GM12864 (cell line): Measurements from ENCODE around the gene COL8A1.

Source experiments
- DNase-seq: peaks from one replicate; pipeline ENCODE4 v3.0.0-alpha.2; 2011; ENCODE audit warnings: low read depth
- H3K4me3 ChIP-seq: 2 replicates; pipeline ENCODE4 v1.5.1; 2011; ENCODE audit warnings: mild to moderate bottlenecking, low read depth, low read length, control low read depth
- CTCF ChIP-seq: IDR thresholded peaks from 2 replicates; pipeline ENCODE4 v1.5.1; 2011; ENCODE audit warnings: low read depth, mild to moderate bottlenecking, moderate library complexity, low read length, control low read depth, inconsistent platforms; ENCODE audit errors: missing control alignments

COL8A1 gene

GRCh38 chr3:99627062-99627826 is 11.2 kb upstream of the COL8A1 start:
- no peak overlapping the region for H3K4me3 ChIP-seq
- no peak for DNase-seq
- TF ChIP-seq CTCF: no peak

- no peak for DNase-seq
- no peak overlapping the region for H3K4me3 ChIP-seq
- TF ChIP-seq CTCF: no peak
Observed at GRCh38 chr3:99630815-99631214, 7.6 kb upstream of the COL8A1 start.

GRCh38 chr3:99633887-99634558 is 4.4 kb upstream of the COL8A1 start:
- no peak for TF ChIP-seq CTCF
- H3K4me3 ChIP-seq: no peak overlapping the region
- no peak for DNase-seq

GRCh38 chr3:99634881-99635280 is 3.5 kb upstream of the COL8A1 start:
- no peak overlapping the region for H3K4me3 ChIP-seq
- TF ChIP-seq CTCF: no peak
- DNase-seq: no peak

GRCh38 chr3:99635348-99635747 is 3.0 kb upstream of the COL8A1 start:
- no peak for TF ChIP-seq CTCF
- no peak overlapping the region for H3K4me3 ChIP-seq
- DNase-seq: no peak

- DNase-seq: no peak
- no peak overlapping the region for H3K4me3 ChIP-seq
- TF ChIP-seq CTCF: no peak
Observed at GRCh38 chr3:99637016-99637367, 1.4 kb upstream of the COL8A1 start.
